ENCODE data around the gene SMIM15.

SMIM15 gene

DNA sequence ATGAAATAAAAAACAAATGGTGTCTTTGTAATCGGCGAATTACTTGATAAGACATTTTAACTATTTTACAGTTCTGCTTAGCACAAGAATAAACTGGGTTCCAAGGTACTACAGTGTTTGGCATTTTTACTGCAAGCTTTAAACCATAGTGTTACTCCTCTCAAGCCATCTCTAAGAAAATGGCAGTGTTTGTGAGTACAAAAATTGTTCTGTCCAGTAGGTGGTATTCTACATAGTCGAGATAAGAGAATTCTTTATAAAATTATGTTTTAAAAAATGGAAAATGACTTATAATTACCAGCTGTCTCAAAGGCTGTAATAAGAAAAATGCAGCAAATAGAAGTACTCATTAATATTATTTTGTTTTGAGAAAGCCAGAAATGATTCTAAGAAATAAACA is 3.2 kb downstream of the SMIM15 start:
- no peak for DNase-seq

DNA sequence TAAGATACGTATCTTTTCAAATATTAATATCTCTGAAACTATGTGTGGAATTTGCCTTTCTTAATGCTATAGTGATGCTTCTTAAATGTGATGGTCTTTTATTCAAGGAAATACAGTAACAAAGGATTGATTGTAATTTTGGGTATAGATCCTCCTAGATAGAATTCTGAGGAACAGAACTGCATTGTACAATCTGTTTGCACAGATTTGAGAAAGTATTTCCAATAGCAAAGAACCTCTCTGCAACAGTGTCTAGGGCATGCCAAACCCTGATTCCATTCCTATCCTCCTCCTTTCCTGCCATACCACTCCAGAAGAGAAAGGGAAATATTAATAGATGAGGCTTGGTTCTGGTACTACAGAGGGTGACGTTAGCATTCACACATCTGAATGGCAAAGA is 10.4 kb downstream of the SMIM15 start:
- no peak for DNase-seq

DNA sequence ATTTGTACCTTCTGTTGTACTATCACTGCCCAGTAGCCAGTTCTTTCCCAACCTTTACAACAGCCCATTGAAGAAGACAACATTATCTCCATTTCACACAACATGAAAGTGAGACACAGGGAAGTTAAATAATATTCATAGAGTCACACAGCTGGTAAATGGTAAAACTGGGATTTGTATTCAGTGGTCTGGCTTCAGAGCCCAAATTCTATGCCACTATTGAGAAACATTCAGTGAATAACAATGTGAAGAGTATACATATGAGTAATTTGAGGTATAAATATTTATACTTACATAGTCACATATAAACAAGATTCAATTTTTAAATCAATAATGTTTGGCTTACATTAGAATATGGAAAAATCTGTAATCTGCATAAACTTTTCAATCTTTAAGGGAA is 13.8 kb downstream of the SMIM15 start:
- DNase-seq = no peak

DNA sequence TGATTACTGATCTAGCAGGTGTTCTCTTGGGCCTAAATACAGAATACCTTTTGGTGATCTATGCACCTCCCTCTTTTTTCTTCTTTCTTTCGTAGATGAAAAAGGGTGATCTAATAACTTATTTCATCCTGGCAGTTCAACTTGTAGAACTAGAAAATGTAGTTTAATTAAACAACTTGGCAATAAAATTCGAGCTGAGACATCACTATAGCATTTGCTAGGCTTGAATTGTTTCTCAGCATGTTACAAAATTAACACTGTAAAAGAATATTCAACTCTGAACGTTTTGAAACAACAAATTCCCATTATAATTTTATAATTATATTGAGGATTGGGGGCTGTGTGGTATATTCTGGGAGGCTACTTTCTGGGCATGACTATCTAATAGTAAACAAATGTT is 19.5 kb downstream of the SMIM15 start:
- DNase-seq = no peak

DNA sequence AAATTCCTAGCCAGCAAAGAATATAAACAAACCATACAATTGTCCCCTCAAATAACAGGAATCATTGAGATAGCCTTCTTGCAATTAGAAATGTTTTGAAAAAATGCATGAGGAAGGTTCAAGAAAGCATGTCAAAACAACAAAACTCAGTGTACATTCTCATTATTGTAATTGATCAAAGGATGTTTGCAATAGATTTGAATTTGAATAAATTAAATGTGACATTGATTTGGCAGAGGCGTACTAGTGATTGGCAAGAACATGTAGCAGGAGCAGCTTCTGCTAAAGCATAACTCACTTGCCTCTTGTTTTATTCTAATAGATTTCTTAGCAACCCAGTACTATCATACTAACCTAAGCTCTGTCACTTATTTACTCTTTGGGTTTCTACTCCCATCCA is 19.9 kb downstream of the SMIM15 start:
- DNase-seq = no peak

DNA sequence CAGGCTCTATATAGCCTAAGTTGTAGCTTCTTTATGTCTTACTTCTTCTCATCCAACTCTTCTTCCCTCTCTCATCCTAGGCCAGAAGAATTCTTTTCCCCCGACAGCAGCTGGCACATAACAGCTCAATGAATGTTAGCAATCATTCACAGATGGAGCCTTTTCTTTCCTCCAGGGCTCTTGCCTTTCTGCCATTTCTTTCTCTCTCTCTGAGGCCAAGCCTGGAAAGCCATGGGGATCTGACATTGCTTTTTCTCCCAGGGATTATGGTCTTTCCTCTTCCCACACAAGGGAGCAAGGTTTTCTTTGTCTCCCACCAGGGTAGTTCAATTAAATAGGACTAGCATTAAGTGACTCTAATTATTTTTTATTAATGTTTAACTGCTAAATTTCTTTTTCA is 20.5 kb downstream of the SMIM15 start:
- no peak for DNase-seq

DNA sequence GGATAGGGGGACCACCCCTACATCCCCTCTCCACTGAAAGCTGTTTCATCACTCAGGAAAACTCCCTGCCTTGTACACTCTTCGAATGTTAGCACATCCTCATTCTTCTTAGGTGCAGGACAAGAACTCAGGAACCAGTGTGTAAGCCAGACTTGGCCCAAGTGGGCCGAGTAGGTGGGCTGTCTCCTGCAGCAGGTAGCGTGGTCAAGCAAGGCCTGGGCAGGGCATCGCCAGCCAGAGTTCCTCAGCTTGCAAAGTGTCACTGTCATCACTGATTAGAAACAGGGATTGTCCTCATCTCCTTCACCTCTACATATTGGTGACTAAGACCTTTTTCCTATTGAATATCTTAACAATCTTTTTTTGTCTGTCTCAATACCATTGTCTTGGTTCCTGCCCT is 22.3 kb downstream of the SMIM15 start:
- no peak for DNase-seq

DNA sequence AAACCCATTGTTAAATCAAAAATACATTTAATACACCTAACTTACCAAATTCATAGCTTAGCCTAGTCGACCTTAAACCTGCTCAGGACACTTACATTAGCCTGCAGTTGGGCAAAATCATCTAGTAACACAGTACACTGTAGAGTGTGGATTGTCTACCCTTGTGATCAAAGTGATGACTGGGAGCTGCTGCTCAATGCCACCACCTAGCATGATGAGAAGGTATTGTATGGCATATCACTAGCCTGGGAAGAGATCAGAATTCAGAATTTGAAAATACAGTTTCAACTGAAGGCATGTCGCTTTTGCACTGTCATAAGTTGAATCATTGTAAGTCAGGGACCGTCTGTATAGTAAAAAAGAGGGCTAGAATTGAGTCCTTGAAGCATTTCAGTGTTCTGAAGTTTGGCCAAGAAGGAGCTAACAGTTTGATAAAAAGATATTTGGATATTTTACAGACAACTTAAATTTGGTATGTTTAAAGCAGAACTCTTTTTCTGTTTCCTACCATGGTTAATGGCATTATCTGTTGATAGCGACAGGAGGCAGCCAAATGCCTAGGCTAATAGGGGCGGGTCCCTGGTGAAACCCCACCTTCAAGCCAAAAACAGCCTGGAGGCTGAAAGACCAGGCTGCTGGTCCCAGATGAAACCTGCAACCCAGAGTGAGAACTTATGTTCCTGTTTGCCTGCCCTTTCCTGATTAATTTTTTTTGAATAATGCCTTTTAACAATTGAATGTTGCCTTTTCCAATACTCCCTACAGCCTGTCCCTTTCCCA is 23.0 kb downstream of the SMIM15 start:
- DNase-seq = no peak

DNA sequence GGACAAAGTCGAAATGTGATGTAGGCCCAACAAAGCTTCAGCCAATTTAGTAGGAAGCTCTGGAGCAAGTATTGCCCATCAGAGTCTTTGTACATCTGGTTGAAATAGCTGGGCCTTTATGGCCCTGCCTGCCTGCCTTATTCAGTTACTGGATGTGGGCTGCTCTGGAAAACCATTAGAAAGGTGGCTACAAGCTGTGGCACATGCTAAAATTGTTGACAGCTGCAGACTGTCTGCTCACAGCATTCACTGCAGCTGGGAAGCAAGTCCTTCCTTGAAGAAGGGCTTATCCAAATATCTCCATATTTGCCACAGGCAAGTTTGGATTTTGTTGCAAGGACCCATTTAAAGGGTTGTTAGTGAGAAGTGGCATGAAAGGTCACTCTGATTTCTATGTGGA is 24.4 kb downstream of the SMIM15 start:
- DNase-seq = no peak

DNA sequence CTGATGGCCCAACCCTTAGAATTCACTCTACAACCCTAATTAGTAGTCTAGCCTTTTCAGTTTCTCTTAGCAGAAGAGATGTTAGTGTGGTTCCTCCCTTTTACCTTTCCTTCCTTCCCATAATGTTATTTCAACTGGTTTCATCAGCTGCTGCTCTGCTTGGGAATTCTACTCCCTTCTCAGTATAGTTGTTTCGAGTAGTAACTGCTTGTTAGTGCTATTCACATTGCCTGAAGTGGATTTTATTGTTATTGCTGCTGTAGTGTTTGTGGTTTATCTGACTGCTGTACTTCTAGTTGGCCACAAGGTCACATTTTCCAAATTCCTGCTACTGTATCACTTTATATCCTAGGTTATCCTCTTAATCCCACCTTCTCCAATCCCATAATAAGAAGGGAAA is 29.7 kb downstream of the SMIM15 start:
- DNase-seq = no peak

DNA sequence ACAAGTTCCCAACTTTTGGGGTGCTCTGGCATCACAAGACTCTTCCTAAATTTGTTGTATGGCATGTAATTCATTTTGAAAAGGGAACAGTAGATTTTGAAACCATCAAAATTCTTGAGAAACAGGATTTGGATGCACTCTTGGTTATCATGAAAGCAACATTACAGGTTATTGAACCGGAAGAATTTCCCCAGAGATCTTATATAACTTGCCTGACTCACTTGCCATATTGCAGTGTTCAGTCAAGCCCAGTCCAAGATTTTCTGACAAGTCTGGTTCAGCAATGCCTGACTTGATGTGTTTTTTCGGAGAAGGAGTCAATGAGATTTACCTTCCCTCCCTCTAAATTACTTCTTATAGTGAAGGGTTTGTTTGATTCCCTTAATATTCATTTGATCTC is 32.0 kb downstream of the SMIM15 start:
- DNase-seq = no peak

DNA sequence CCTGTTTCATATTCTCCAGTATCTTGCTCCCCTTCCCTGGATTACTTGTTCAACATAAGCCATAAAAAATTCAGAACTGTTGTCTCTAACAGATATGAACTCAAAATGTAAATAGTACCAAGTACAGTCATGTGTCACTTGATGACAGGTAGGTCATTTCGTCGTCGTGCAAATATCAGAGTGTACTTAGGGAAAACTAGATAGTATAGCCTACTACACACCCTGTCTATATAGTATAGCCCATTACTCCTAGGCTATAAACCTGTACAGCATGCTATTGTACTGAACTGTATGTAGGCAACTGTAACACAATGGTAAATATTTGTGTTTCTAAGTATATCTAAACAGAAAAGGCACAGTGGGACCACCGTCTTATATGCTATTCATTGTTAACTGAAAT is 39.1 kb downstream of the SMIM15 start:
- DNase-seq = no peak

DNA sequence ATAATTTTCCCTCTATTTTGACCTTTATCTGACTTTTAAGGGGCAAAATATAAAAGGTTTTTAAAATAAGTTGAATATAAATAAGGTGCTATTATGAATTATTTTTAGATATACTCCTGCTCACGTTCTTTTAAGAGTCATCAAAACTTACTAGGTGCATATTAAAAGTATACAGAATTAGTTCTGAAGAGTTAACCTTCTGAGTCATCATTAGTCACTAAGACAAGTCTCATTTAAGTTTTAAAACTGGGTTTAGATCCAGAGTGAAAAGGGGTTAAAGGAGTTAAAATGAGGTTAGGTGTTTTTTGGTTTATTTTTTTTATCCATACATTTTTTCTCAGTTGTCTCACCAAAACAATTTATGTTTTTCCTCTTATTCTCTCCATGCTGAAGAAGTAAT is 41.7 kb downstream of the SMIM15 start:
- no peak for DNase-seq

DNA sequence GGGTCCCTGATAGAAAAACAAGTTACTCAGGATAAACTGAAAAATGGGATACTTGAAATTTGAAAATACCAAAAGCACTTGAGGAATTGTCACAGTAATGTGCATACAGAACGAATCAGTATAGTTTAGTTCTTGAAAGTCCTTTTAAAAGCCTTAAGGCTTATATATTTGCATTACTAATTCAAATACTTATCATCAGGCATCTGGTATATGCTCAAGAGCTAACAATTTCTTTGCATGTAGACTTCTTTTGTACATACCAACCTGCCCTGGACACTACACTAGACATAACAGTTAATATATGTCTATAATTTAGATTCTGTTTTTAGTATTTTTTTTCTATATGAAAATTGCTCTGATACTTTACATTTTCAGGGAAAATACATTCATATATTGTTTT is 43.2 kb downstream of the SMIM15 start:
- DNase-seq = no peak

DNA sequence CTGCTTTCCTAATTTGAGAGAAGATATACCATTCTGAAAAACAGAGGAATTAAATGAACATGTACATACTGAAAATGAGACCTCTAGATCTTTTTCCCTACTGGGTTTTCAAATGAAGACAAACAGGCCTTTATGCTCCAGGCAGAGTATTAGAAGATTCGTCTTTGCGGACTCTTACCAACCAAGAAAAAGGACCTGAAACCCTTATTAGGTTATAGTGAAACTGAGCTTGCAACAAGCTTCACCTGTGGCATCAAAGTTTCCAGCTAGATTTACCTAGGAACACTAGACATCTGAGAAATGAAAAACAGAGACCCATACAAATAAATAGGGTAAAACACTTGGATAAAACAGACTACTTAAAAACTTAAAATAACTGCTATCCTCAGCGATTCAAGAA is 46.3 kb downstream of the SMIM15 start:
- no peak for DNase-seq

DNA sequence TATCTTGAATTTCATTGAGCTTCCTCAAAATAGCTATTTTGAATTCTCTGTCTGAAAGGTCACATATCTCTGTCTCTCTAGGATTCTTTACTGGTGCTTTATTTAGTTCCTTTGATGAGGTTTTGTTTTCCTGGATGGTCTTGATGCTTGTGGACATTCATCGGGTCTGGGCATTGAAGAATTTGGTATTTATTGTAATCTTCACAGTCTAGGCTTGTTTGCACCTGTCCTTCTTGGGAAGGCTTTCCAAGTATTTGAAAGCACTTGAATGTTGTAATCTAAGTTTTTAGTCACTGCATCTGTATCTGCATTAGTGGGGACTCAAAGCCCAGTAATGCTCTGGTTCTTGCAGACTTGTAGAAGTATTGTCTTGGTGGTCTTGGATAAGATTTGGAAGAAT is 47.8 kb downstream of the SMIM15 start:
- DNase-seq = no peak

All from midbrain (tissue), 1 donor.